ENCODE results near the gene RTTN.

Gene RTTN

DNA sequence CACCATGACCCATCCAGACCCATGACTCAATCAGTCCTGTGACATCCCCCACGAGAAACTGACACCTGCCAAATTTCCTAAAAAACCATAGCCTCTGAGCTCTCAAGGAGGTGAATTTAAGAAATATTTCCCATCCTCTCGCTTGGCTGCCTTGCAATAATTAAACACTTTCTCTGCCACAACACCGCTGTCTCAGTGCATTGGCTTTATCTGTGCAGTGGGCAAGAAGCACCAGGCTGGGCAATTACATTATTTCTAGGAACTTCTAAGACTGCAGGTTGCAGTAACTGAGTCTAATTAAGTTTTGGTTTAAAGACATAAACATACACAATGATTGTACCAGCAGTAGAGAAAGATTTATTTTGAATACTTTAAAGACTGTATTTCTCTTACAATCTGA, 22.0 kb upstream of the RTTN start:
- no peak overlapping the region for H3K27ac ChIP-seq (ENCODE audit: low read depth, low read length)
- H3K9ac ChIP-seq (ENCODE audit: low read length) = no peak overlapping the region
- H3K27me3 ChIP-seq (ENCODE audit: low read length) = no peaks in the 10 kb centered on the region
- H3K9me3 ChIP-seq (ENCODE audit: insufficient read depth, low read length) = peaks cover 13% of the 10 kb centered on the region
- no peak overlapping the region for H2AFZ ChIP-seq (ENCODE audit: low read depth, low read length, severe bottlenecking)
- H3K4me3 ChIP-seq (ENCODE audit: insufficient read depth, low read length, poor library complexity, severe bottlenecking) = no peak overlapping the region
- H3K79me2 ChIP-seq (ENCODE audit: insufficient read depth, low read length) = no peaks in the 10 kb centered on the region
- H3K36me3 ChIP-seq (ENCODE audit: low read length) = no peaks in the 10 kb centered on the region
- no peaks in the 10 kb centered on the region for H3F3A ChIP-seq (ENCODE audit: insufficient read depth)
- H3K9me2 ChIP-seq (replicated peaks; ENCODE audit: insufficient read depth, low read length) = no peaks in the 10 kb centered on the region
- H3K4me2 ChIP-seq (ENCODE audit: low read depth, low read length, poor library complexity, severe bottlenecking) = no peak overlapping the region
- H4K20me1 ChIP-seq (ENCODE audit: low read depth, low read length) = no peaks in the 10 kb centered on the region
- no peak for TF ChIP-seq CTCF (IDR thresholded peaks at IDR 0.05; ENCODE audit: insufficient read depth, low read length, poor library complexity, severe bottlenecking)

DNA sequence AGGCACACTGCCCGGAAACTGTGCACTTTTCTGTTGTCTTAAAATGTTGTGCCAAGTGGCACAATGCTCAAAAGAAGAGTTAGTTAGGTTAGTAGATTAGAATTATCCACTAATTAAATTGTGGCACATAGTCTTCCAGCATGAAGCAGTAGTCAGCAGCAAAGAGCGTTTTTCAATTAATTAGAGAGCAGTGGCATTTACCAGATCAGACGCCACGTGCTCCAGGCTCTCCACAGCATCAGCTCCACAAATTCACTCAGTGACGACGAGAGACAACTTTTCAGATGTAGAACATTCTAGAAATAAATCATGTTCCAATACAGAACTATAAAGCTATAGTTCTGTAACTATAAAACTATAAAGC, 16.4 kb upstream of the RTTN start:
- Histone ChIP-seq H3K27ac (ENCODE audit: low read depth, low read length) (no peak overlapping the region), H3F3A (ENCODE audit: insufficient read depth) (no peaks in the 10 kb centered on the region), H3K4me3 (ENCODE audit: insufficient read depth, low read length, poor library complexity, severe bottlenecking) (no peak overlapping the region), H3K9me2 (replicated peaks; ENCODE audit: insufficient read depth, low read length) (no peaks in the 10 kb centered on the region; the same call in 1 of the 2 replicates), H3K9me3 (ENCODE audit: insufficient read depth, low read length) (peaks cover 2% of the 10 kb centered on the region), H3K9ac (ENCODE audit: low read length) (no peak overlapping the region), H3K4me2 (ENCODE audit: low read depth, low read length, poor library complexity, severe bottlenecking) (no peak overlapping the region), H2AFZ (ENCODE audit: low read depth, low read length, severe bottlenecking) (no peak overlapping the region), H3K27me3 (ENCODE audit: low read length) (no peaks in the 10 kb centered on the region), H3K36me3 (ENCODE audit: low read length) (no peaks in the 10 kb centered on the region), H4K20me1 (ENCODE audit: low read depth, low read length) (no peaks in the 10 kb centered on the region), H3K79me2 (ENCODE audit: insufficient read depth, low read length) (no peaks in the 10 kb centered on the region)
- no peak for TF ChIP-seq CTCF (IDR thresholded peaks at IDR 0.05; ENCODE audit: insufficient read depth, low read length, poor library complexity, severe bottlenecking)
- TF ChIP-seq EZH2phosphoT487 (conservative IDR thresholded peaks at IDR 0.05; ENCODE audit: low read length) = no peak

GRCh38 chr18:70221156-70221914, 15.8 kb upstream of the RTTN start:
- H3K9ac ChIP-seq (ENCODE audit: low read length) = no peak overlapping the region
- H3K27ac ChIP-seq (ENCODE audit: low read depth, low read length) = no peak overlapping the region
- no peak overlapping the region for H3K4me2 ChIP-seq (ENCODE audit: low read depth, low read length, poor library complexity, severe bottlenecking)
- no peak overlapping the region for H2AFZ ChIP-seq (ENCODE audit: low read depth, low read length, severe bottlenecking)
- H3K27me3 ChIP-seq (ENCODE audit: low read length) = no peaks in the 10 kb centered on the region
- H3K4me3 ChIP-seq (ENCODE audit: insufficient read depth, low read length, poor library complexity, severe bottlenecking) = no peak overlapping the region
- H4K20me1 ChIP-seq (ENCODE audit: low read depth, low read length) = no peaks in the 10 kb centered on the region
- TF ChIP-seq EZH2phosphoT487 (conservative IDR thresholded peaks at IDR 0.05; ENCODE audit: low read length) (no peak), CTCF (IDR thresholded peaks at IDR 0.05; ENCODE audit: insufficient read depth, low read length, poor library complexity, severe bottlenecking) (no peak)
- no peaks in the 10 kb centered on the region for H3F3A ChIP-seq (ENCODE audit: insufficient read depth)
- no peaks in the 10 kb centered on the region for H3K9me3 ChIP-seq (ENCODE audit: insufficient read depth, low read length)
- H3K79me2 ChIP-seq (ENCODE audit: insufficient read depth, low read length) = no peaks in the 10 kb centered on the region
- H3K36me3 ChIP-seq (ENCODE audit: low read length) = no peaks in the 10 kb centered on the region
- H3K9me2 ChIP-seq (replicated peaks; ENCODE audit: insufficient read depth, low read length) = no peaks in the 10 kb centered on the region; the same call in 1 of the 2 replicates

Measured in SU-DHL-6 (cell line).